ENCODE measurements around the gene PDIA4.

Gene PDIA4

DNA sequence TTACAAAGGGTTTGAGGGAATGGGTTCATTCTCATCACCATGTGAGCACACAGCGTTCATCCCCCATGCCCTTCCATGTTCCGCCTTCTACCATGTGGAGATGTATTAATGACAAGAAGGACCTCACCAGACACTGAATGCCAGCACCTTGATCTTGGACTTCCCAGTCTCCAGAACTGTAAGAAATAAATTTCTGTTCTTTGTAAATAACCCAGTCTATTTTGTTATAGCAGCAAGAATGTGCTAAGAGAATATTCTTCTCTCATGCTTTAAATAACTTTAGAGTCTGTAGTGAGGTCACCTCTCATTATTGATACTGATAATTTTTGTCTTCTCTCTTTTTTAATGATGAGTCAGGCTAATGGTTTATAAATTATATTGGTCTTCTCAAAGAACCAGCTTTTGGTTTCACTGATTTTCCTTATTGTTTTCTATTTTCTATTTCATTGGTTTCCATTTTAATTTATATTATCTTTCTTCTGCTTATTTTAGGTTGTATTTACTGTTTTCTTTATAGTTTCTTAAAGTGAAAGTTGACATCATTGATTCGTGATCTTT, 3.1 kb upstream of the PDIA4 start:
- TF ChIP-seq POLR2AphosphoS5 (IDR thresholded peaks at IDR 0.05; ENCODE audit: low read depth, low read length) (no peak), SIN3A (IDR thresholded peaks at IDR 0.05; ENCODE audit: borderline replicate concordance, insufficient read depth, low read length) (no peak), TAF1 (IDR thresholded peaks at IDR 0.05; ENCODE audit: borderline replicate concordance, insufficient read depth, low read length) (no peak), FOXP2 (optimal IDR thresholded peaks at IDR 0.05; ENCODE audit: borderline replicate concordance, extremely low read depth, extremely low read length, insufficient read depth) (no peak)
- TF ChIP-seq, protein P1, sequence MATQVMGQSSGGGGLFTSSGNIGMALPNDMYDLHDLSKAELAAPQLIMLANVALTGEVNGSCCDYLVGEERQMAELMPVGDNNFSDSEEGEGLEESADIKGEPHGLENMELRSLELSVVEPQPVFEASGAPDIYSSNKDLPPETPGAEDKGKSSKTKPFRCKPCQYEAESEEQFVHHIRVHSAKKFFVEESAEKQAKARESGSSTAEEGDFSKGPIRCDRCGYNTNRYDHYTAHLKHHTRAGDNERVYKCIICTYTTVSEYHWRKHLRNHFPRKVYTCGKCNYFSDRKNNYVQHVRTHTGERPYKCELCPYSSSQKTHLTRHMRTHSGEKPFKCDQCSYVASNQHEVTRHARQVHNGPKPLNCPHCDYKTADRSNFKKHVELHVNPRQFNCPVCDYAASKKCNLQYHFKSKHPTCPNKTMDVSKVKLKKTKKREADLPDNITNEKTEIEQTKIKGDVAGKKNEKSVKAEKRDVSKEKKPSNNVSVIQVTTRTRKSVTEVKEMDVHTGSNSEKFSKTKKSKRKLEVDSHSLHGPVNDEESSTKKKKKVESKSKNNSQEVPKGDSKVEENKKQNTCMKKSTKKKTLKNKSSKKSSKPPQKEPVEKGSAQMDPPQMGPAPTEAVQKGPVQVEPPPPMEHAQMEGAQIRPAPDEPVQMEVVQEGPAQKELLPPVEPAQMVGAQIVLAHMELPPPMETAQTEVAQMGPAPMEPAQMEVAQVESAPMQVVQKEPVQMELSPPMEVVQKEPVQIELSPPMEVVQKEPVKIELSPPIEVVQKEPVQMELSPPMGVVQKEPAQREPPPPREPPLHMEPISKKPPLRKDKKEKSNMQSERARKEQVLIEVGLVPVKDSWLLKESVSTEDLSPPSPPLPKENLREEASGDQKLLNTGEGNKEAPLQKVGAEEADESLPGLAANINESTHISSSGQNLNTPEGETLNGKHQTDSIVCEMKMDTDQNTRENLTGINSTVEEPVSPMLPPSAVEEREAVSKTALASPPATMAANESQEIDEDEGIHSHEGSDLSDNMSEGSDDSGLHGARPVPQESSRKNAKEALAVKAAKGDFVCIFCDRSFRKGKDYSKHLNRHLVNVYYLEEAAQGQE (IDR thresholded peaks at IDR 0.05; ENCODE audit: insufficient read depth in 1 of 2, low read depth in 2 of 2, low read length in 2 of 2) = no peak

DNA sequence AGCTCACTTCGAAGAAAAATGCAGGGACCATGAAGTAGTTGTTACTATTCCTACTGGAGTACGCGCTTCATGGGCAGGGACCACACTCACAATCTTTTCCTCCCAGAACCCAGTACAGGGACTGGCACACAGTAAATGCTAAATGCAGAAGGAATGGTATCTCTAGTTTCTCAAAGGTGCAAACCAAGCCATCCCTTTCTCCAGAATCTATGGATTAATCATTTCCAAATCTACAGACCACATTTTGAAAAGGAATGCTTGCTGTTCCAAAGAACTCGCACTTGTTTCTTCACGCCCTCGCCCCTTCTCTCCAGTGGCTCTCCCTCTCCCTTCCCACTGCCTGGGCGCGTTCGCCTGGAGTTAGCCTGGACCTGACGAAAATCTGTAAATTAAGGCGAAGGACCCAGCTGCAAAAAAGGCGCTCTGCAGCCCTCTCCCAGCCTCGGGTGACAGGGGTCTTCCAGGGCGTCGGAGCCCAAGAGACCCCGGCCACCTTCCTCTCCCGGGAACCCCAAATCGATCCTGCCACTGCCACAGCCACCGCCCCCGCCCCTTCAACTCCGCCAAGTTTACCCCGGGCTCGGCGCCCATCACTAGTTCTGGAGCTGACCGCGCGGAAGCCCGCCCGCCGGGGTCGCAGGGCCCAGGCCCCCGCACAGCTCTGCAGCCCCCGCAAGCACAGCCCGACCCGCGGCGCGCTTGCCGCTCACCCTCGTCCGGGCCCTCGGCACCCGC, 527 bp downstream of the PDIA4 start:
- TF ChIP-seq TAF1 (IDR thresholded peaks at IDR 0.05; ENCODE audit: borderline replicate concordance, insufficient read depth, low read length) = 0 out of 2 replicates have a peak, but pooled peaks have one; percentile 7
- no peak for TF ChIP-seq POLR2AphosphoS5 (IDR thresholded peaks at IDR 0.05; ENCODE audit: low read depth, low read length)

DNA sequence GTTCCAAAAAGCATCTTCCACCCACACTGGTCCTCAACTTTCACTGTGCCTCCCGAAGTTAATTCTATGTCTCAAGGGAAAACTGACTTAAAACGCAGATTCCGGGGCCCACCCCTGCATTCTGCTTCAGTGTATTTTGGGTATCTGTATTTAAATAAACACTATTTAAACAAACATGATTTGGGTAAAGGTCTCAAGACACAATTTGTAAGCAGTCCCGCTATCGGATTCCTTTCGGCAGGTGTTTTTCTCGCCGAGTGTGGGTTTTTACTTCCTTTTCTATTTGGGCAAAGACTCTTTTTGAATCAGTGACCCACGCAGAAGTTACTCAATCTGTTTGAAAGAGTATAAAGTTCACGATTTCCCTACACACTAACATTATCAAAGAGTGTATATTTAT, 1.2 kb downstream of the PDIA4 start:
- TF ChIP-seq TAF1 (IDR thresholded peaks at IDR 0.05; ENCODE audit: borderline replicate concordance, insufficient read depth, low read length) (no peak), FOXP2 (optimal IDR thresholded peaks at IDR 0.05; ENCODE audit: borderline replicate concordance, extremely low read depth, extremely low read length, insufficient read depth) (no peak), SIN3A (IDR thresholded peaks at IDR 0.05; ENCODE audit: borderline replicate concordance, insufficient read depth, low read length) (no peak), POLR2AphosphoS5 (IDR thresholded peaks at IDR 0.05; ENCODE audit: low read depth, low read length) (no peak)
- TF ChIP-seq, protein P1 (IDR thresholded peaks at IDR 0.05; ENCODE audit: insufficient read depth in 1 of 2, low read depth in 2 of 2, low read length in 2 of 2) = no peak

DNA sequence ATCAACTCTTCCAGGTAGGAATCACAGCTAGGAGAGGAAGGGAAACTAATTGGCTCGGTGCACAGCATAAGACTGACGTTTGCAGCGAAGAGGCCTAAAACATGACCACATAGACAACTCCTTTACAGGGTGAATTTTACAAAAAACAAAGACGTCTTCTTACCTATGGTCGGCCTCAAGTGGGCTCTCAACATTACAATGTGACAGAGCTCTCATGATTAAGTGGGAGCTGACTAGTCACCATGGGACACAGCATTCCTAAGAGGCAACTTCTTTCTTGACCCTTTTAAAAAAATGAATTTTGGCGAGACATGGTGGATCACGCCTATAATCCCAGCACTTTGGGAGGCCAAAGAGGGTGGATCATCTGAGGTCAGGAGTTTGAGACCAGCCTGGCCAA, 4.6 kb downstream of the PDIA4 start:
- TF ChIP-seq, protein P1 (IDR thresholded peaks at IDR 0.05; ENCODE audit: insufficient read depth in 1 of 2, low read depth in 2 of 2, low read length in 2 of 2) = no peak
- TF ChIP-seq FOXP2 (optimal IDR thresholded peaks at IDR 0.05; ENCODE audit: borderline replicate concordance, extremely low read depth, extremely low read length, insufficient read depth) = no peak
- TF ChIP-seq TAF1 (IDR thresholded peaks at IDR 0.05; ENCODE audit: borderline replicate concordance, insufficient read depth, low read length) = no peak
- no peak for TF ChIP-seq SIN3A (IDR thresholded peaks at IDR 0.05; ENCODE audit: borderline replicate concordance, insufficient read depth, low read length)
- no peak for TF ChIP-seq POLR2AphosphoS5 (IDR thresholded peaks at IDR 0.05; ENCODE audit: low read depth, low read length)

DNA sequence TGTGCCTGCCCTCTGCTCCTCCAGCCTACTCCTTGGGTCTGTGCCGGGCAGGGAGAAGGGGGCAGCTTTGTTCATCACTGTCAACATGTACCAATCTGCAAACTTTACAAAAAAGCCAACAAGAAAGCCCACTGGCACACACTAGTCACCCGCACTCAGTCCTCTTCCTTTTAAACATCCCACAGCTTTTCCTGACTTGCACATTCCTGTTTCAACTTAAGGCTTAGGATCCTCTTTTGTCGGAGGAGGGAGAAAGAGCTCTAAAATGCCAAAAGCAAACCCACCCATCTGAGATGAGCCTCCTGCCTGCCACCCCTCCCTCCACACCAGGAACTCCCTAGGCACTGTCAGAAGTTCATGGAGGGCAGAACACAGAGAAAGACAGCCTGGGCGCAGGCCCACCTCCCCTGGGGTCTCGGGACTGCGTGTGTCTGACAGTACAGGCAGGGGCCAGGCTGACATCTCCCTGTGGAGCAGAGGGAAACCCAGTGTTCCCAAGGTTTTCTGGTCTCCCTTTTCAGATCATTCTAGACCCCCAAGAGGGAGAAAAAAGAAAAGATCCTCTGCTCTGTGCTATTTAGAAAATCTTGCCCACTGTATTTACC, 5.4 kb downstream of the PDIA4 start:
- TF ChIP-seq POLR2AphosphoS5 (IDR thresholded peaks at IDR 0.05; ENCODE audit: low read depth, low read length) (no peak), SIN3A (IDR thresholded peaks at IDR 0.05; ENCODE audit: borderline replicate concordance, insufficient read depth, low read length) (no peak), TAF1 (IDR thresholded peaks at IDR 0.05; ENCODE audit: borderline replicate concordance, insufficient read depth, low read length) (no peak), FOXP2 (optimal IDR thresholded peaks at IDR 0.05; ENCODE audit: borderline replicate concordance, extremely low read depth, extremely low read length, insufficient read depth) (no peak)
- TF ChIP-seq, protein P1 (IDR thresholded peaks at IDR 0.05; ENCODE audit: insufficient read depth in 1 of 2, low read depth in 2 of 2, low read length in 2 of 2) = no peak
